HCT116 (cell line): Measurements from ENCODE around the gene RECK. TPM values are rescaled to one million over a fixed set of nuclear protein-coding genes. Genes with fewer than 3 reads are reported as not detected.
"Not testable (repeated sequence)": the region's sequence is repeated elsewhere in the genome, so short reads cannot be mapped to it uniquely, and the experiment has no call there.

Experiments
- ATAC-seq: fragments of 200-7000 bp; cut with Tn5 transposase; 2 replicates; pipeline ENCODE4 v1.9.1; 2020; ENCODE audit warnings: mild to moderate bottlenecking, moderate library complexity
- BruUV-seq: library from RNA; stranded (reverse); fragments of 400-500 nt; replicated peaks from 2 replicates; lab custom pipeline; 2021; lab: Mats Ljungman, UMichigan
- CTCF ChIA-PET: fragments of 300-600 bp; sonication (Branson Sonifier 250); formaldehyde crosslinking; loops from one replicate; lab custom pipeline; 2021; ENCODE audit warnings: antibody characterized with exemption; lab: Charles Lee
- POLR2A ChIA-PET: fragments of 300-600, 350-600 bp; sonication (Branson Sonifier 250); formaldehyde crosslinking; loops from one replicate; lab custom pipeline; 2021; ENCODE audit warnings: antibody characterized with exemption; lab: Charles Lee
- RAD21 ChIA-PET, 2 experiments: fragments of 300-600 bp; sonication (Branson Sonifier 250); formaldehyde crosslinking; loops; one replicate each; lab custom pipeline; 2023; ENCODE audit warnings: low total read pairs in 2 of 2; ENCODE audit not compliant: uncharacterized antibody in 2 of 2, unreplicated experiment in 2 of 2, low non-redundant PET in 1 of 2; lab: Charles Lee
- DNase-seq: peaks from one replicate; pipeline ENCODE4 v3.0.0-alpha.2; 2010; ENCODE audit warnings: low read depth, low spot score
- H2AFZ ChIP-seq: fragments of 200-600 bp; shearing (Covaris generic), sonication (generic); 2 replicates; pipeline ENCODE4 v1.6.1; 2017; ENCODE audit warnings: low read depth, mixed run types, mixed read lengths, antibody characterized with exemption, low read length; ENCODE audit not compliant: poor library complexity, severe bottlenecking
- H3K27ac ChIP-seq: 2 replicates; pipeline ENCODE4 v1.5.1; 2012; ENCODE audit warnings: low read depth, low read length
- H3K27me3 ChIP-seq: fragments of 200-600 bp; sonication (generic); 2 replicates; pipeline ENCODE4 v1.6.1; 2016; ENCODE audit warnings: mixed run types, low read length, mixed read lengths; ENCODE audit not compliant: insufficient read depth
- H3K36me3 ChIP-seq, 2 experiments: fragments of 200-500 bp in 1 of 2; fragments of 200-600 bp in 1 of 2; sonication (Bioruptor generic) in 1 of 2; sonication (generic) in 1 of 2; 2 replicates each; pipeline versions ENCODE4 v1.5.1 to v1.6.1; 2014 to 2016; ENCODE audit warnings: low read length in 2 of 2, inconsistent platforms in 1 of 2, mixed read lengths in 1 of 2, mixed run types in 1 of 2; ENCODE audit not compliant: insufficient read depth in 2 of 2, control insufficient read depth in 1 of 2
- H3K4me1 ChIP-seq, 2 experiments: fragments of 200-600 bp in 1 of 2; sonication (generic) in 1 of 2; 2 replicates each; pipeline versions ENCODE4 v1.5.1 to v1.6.1; 2012 to 2017; ENCODE audit warnings: low read length in 2 of 2, inconsistent platforms in 1 of 2, mild to moderate bottlenecking in 1 of 2, mixed read lengths in 1 of 2, mixed run types in 1 of 2, moderate library complexity in 1 of 2; ENCODE audit not compliant: insufficient read depth in 2 of 2, control insufficient read depth in 1 of 2
- H3K4me2 ChIP-seq: fragments of 200-600 bp; sonication (generic); 2 replicates; pipeline ENCODE4 v1.6.1; 2017; ENCODE audit warnings: mixed run types, low read length, mixed read lengths
- H3K4me3 ChIP-seq, 2 experiments: fragments of 200-600 bp in 1 of 2; sonication (generic) in 1 of 2; replicated peaks in 1 of 2; 2 replicates each; pipeline ENCODE4 v1.5.1; 2011 to 2016; ENCODE audit warnings: low read length in 2 of 2, control low read depth in 1 of 2, low read depth in 1 of 2, mild to moderate bottlenecking in 1 of 2, mixed read lengths in 1 of 2, mixed run types in 1 of 2
- H3K79me2 ChIP-seq: fragments of 200-600 bp; sonication (generic); 2 replicates; pipeline ENCODE4 v1.6.1; 2017; ENCODE audit warnings: mild to moderate bottlenecking, mixed run types, low read length, moderate library complexity, mixed read lengths; ENCODE audit not compliant: insufficient read depth
- H3K9ac ChIP-seq: fragments of 200-600 bp; sonication (generic); 2 replicates; pipeline ENCODE4 v1.6.1; 2016; ENCODE audit warnings: low read length, mixed read lengths
- H3K9me2 ChIP-seq: fragments of 200-600 bp; sonication (generic), shearing (Covaris generic); 2 replicates; pipeline ENCODE4 v1.6.1; 2017; ENCODE audit warnings: mixed run types, mild to moderate bottlenecking, moderate library complexity; ENCODE audit not compliant: insufficient read depth
- H3K9me3 ChIP-seq, 2 experiments: fragments of 200-500 bp in 1 of 2; fragments of 200-600 bp in 1 of 2; sonication (Bioruptor generic) in 1 of 2; sonication (generic) in 1 of 2; 2 replicates each; pipeline ENCODE4 v1.6.1; 2014 to 2017; ENCODE audit warnings: low read length in 2 of 2, mixed read lengths in 2 of 2, inconsistent platforms in 1 of 2, low read depth in 1 of 2, mild to moderate bottlenecking in 1 of 2, mixed run types in 1 of 2, moderate library complexity in 1 of 2; ENCODE audit not compliant: control insufficient read depth in 1 of 2, insufficient read depth in 1 of 2
- H4K20me1 ChIP-seq: fragments of 200-600 bp; sonication (generic), shearing (Covaris generic); 2 replicates; pipeline ENCODE4 v1.6.1; 2017; ENCODE audit warnings: mixed run types, mild to moderate bottlenecking, moderate library complexity; ENCODE audit not compliant: insufficient read depth
- CBX3 ChIP-seq: IDR thresholded peaks from 2 replicates; pipeline ENCODE4 v1.6.1; 2012; ENCODE audit warnings: low read depth
- EGR1 ChIP-seq: IDR thresholded peaks from 2 replicates; pipeline ENCODE4 v1.6.1; 2012; ENCODE audit warnings: low read depth
- FOSL1 ChIP-seq: IDR thresholded peaks from 2 replicates; pipeline ENCODE4 v1.6.1; 2012; ENCODE audit warnings: low read depth
- POLR2A ChIP-seq: IDR thresholded peaks from 2 replicates; pipeline ENCODE4 v1.7.0; 2011; ENCODE audit warnings: borderline replicate concordance; ENCODE audit not compliant: insufficient read depth, insufficient read length; ENCODE audit errors: extremely low read depth
- SRF ChIP-seq: IDR thresholded peaks from 2 replicates; pipeline ENCODE4 v1.6.1; 2012; ENCODE audit warnings: low read depth
- ZBTB33 ChIP-seq: IDR thresholded peaks from 2 replicates; pipeline ENCODE4 v1.6.1; 2011; ENCODE audit warnings: mild to moderate bottlenecking, low read length, moderate library complexity; ENCODE audit not compliant: insufficient replicate concordance; ENCODE audit errors: extremely low read depth
- ZNF274 ChIP-seq: fragments of 200-500 bp; sonication (Bioruptor generic); IDR thresholded peaks from 2 replicates; pipeline ENCODE4 v1.6.1; 2014; ENCODE audit warnings: mild to moderate bottlenecking, low read depth, low read length, inconsistent platforms
- intact Hi-C: fragments of 100-400 bp; cut with micrococcal nuclease; formaldehyde crosslinking; loops from 2 replicates; pipeline ENCODE4 v1.10.0; 2022
- total RNA-seq: library from RNA; stranded (reverse); gene quantifications from one replicate; pipeline ENCODE4 v1.2.1, GENCODE V29; 2021; ENCODE audit not compliant: unreplicated experiment

Gene RECK
- total RNA-seq, 1 experiment from 2014 or later: 3.8 TPM

DNA sequence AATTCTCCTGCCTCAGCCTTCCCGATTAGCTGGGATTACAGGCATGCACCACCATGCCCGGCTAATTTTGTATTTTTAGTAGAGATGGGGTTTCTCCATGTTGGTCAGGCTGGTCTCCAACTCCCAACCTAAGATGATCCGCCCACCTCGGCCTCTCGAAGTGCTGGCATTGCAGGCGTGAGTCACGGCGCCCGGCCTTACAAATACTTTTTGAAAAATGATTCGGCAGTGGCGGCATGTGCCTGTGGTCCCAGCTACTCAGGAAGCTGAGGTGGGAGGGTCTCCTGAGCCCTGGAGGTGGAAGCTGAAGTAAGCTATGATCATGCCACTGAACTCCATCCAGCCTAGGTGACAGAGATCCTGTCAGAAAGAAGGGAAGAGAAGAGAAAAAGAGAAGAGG lies 123.4 kb downstream of the RECK start:
- H3K9me2 ChIP-seq, H3K9ac ChIP-seq, H3K36me3 ChIP-seq, POLR2A ChIA-PET, H3K4me3 ChIP-seq, CTCF ChIA-PET, DNase-seq, H3K79me2 ChIP-seq, intact Hi-C loops, H3K27ac ChIP-seq, RAD21 ChIA-PET, ATAC-seq, H3K9me3 ChIP-seq, H3K27me3 ChIP-seq, H3K4me2 ChIP-seq, BruUV-seq, H4K20me1 ChIP-seq, H2AFZ ChIP-seq: not testable (repeated sequence)
- H3K4me1 ChIP-seq: peaks cover 0 to 15% of the 10 kb centered on the region in 2 experiments; a peak in 1 of 4 replicates

DNA sequence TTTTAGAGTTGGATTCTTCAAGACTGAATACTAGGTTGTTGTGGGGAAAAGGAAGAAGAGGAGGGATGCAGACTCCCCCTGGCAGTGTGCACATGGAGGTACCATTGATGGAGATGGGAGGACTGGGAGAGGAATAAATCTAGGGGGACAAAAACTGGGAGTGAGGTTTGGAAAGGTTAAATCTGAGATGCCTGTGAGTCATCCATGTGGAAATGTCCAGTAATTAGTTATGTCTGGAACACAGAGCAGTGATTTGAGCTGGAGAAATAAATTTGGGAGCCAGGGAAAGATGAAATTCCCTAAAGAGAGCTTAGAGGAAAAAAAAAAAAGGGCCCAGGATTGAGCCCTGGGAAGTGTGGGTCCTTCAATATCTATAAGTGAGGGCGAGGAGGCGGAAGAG lies 124.5 kb downstream of the RECK start:
- Histone ChIP-seq H3K36me3 (no peaks in the 10 kb centered on the region), H3K9ac (no peak overlapping the region), H3K27ac (no peak overlapping the region), H4K20me1 (no peaks in the 10 kb centered on the region), H2AFZ (no peak overlapping the region), H3K79me2 (no peaks in the 10 kb centered on the region), H3K27me3 (no peaks in the 10 kb centered on the region), H3K4me3 (no peak overlapping the region), H3K9me3 (no peaks in the 10 kb centered on the region; a peak in 1 of 4 replicates), H3K4me1 (peaks cover 0 to 16% of the 10 kb centered on the region in 2 experiments; a peak in 1 of 4 replicates), H3K4me2 (no peak overlapping the region), H3K9me2 (no peaks in the 10 kb centered on the region)
- RAD21 ChIA-PET: no interaction called here
- POLR2A ChIA-PET: no interaction called here
- intact Hi-C loops: no loop called here
- CTCF ChIA-PET: no interaction called here
- DNase-seq (no peak), ATAC-seq (no peak)
- BruUV-seq: no TSS peak
- TF ChIP-seq ZNF274 (no peak), SRF (no peak), ZBTB33 (no peak), POLR2A (no peak), EGR1 (no peak), FOSL1 (no peak; the same call in 1 of the 2 replicates), CBX3 (no peak)
